ENCODE results near the gene COL12A1. TPM values are rescaled to one million over a fixed set of nuclear protein-coding genes. Genes with fewer than 3 reads are reported as not detected.

Gene COL12A1
- total and polyA plus RNA-seq, 9 of the 15 experiments (the other 6 are each of a cell fraction or from before 2014, with no cell fraction given) = 0.11 TPM; not detected in 8

GRCh38 chr6:75090576-75090975 is 115.3 kb downstream of the COL12A1 start (continued):
- TF ChIP-seq JUN (IDR thresholded peaks at IDR 0.05; ENCODE audit: borderline replicate concordance, low read depth, low read length) (no peak), JUN (CRISPR knock-in tag; IDR thresholded peaks at IDR 0.05; ENCODE audit: borderline replicate concordance) (no peak), MAFK (IDR thresholded peaks at IDR 0.05; ENCODE audit: low read length) (no peak), E2F4 (CRISPR knock-in tag; IDR thresholded peaks at IDR 0.05; ENCODE audit: low read depth) (no peak)
- TF ChIP-seq, protein P1, sequence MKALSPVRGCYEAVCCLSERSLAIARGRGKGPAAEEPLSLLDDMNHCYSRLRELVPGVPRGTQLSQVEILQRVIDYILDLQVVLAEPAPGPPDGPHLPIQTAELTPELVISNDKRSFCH (CRISPR knock-in tag; IDR thresholded peaks at IDR 0.05) = no peak
- TF ChIP-seq, protein P1 (tag; IDR thresholded peaks at IDR 0.05) = no peak

DNA sequence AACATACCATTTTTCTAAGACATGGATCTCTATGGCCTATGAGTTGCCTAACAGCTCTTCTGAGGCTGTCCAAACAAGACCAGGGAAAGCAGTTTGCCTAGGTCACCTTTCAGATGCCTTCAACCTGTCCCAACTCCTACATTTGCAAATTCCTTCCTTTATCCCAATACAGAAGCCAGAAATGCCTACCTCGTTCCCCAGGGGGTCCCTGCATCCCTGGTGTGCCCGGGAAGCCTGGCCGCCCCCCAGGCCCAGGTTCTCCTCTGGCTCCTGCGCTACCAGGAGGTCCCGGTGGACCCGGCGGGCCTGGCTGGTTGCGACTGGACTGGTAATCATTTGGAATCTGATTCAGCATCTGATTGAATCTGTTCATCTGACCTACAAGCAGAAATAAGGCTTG is 115.9 kb downstream of the COL12A1 start:
- peaks cover 0 to 3% of the 10 kb centered on the region in 2 experiments; a peak in 1 of 5 replicates for H3K4me1 ChIP-seq (replicated peaks in 1 of 2; ENCODE audit: control insufficient read depth in 2 of 2, insufficient read depth in 2 of 2, low read length in 2 of 2)
- H3K79me2 ChIP-seq (ENCODE audit: control insufficient read depth, insufficient read depth, low read length) = no peaks in the 10 kb centered on the region

More for the DNA sequence above, 115.9 kb downstream of the COL12A1 start:
- Histone ChIP-seq H3K27ac (ENCODE audit: extremely low read depth, low read depth, low read length) (no peak overlapping the region), H2AFZ (ENCODE audit: low read depth, low read length) (no peak overlapping the region), H3K9me3 (replicated peaks; ENCODE audit: control insufficient read depth, insufficient read depth, low read depth, low read length) (no peaks in the 10 kb centered on the region), H3K4me3 (no peak overlapping the region), H3K4me2 (ENCODE audit: insufficient read depth, low read length) (no peak overlapping the region), H3K9ac (ENCODE audit: insufficient read depth in 1 of 2, low read depth in 2 of 2, low read length in 2 of 2) (no peak overlapping the region), H3K27me3 (ENCODE audit: control insufficient read depth in 2 of 2, insufficient read depth in 2 of 2, low read length in 2 of 2) (no peaks in the 10 kb centered on the region; a peak in 1 of 5 replicates), H4K20me1 (replicated peaks; ENCODE audit: control insufficient read depth, insufficient read depth, low read length) (no peaks in the 10 kb centered on the region), H3K9me1 (ENCODE audit: control insufficient read depth, insufficient read depth, low read length) (no peaks in the 10 kb centered on the region), H3K36me3 (ENCODE audit: control insufficient read depth, insufficient read depth, low read length) (no peaks in the 10 kb centered on the region)
- in situ Hi-C loops (cut with MboI) (no loop called here), intact Hi-C loops (cut with micrococcal nuclease) (no loop called here)
- ChIA-PET POLR2A (no interaction called here), CTCF (ENCODE audit: low intra/inter-chr PET ratio) (no interaction called here)
- TF ChIP-seq ZBTB43 (CRISPR knock-in tag; IDR thresholded peaks at IDR 0.05) (no peak), GTF2A2 (tag; IDR thresholded peaks at IDR 0.05) (no peak), NR3C1 (CRISPR knock-in tag; IDR thresholded peaks at IDR 0.05) (no peak), ASH1L (IDR thresholded peaks at IDR 0.05; ENCODE audit: borderline replicate concordance, low read depth, partially characterized antibody) (no peak), DNMT1 (IDR thresholded peaks at IDR 0.05) (no peak), ZNF3 (CRISPR knock-in tag; IDR thresholded peaks at IDR 0.05) (no peak), ZNF282 (CRISPR knock-in tag; IDR thresholded peaks at IDR 0.05) (no peak), SP2 (IDR thresholded peaks at IDR 0.05; ENCODE audit: extremely low read depth, low read depth, low read length, poor library complexity, severe bottlenecking) (no peak), NFXL1 (CRISPR knock-in tag; IDR thresholded peaks at IDR 0.05) (no peak), ZNF408 (CRISPR knock-in tag; IDR thresholded peaks at IDR 0.05; ENCODE audit: low read depth) (no peak), ZFX (CRISPR knock-in tag; IDR thresholded peaks at IDR 0.05) (no peak)
- DNase-seq (ENCODE audit: extremely low read depth in 1 of 4, low spot score in 3 of 4) (no peak), FAIRE-seq (no peak), ATAC-seq (no peak)
- BruUV-seq (replicated peaks) = no TSS peak
- WGBS (ENCODE audit: insufficient coverage, low coverage, missing lambda C conversion rate) = under 1% methylated on average over 8 of the region's 8 CpGs

All from K562 (cell line).